HCT116 (cell line): Measurements from ENCODE around the gene CD200. TPM values are rescaled to one million over a fixed set of nuclear protein-coding genes. Genes with fewer than 3 reads are reported as not detected.

Experiments
- ATAC-seq: fragments of 200-7000 bp; cut with Tn5 transposase; 2 replicates; pipeline ENCODE4 v1.9.1; 2020; ENCODE audit warnings: mild to moderate bottlenecking, moderate library complexity
- BruUV-seq: library from RNA; stranded (reverse); fragments of 400-500 nt; replicated peaks from 2 replicates; lab custom pipeline; 2021; lab: Mats Ljungman, UMichigan
- CTCF ChIA-PET: fragments of 300-600 bp; sonication (Branson Sonifier 250); formaldehyde crosslinking; loops from one replicate; lab custom pipeline; 2021; ENCODE audit warnings: antibody characterized with exemption; lab: Charles Lee
- POLR2A ChIA-PET: fragments of 300-600, 350-600 bp; sonication (Branson Sonifier 250); formaldehyde crosslinking; loops from one replicate; lab custom pipeline; 2021; ENCODE audit warnings: antibody characterized with exemption; lab: Charles Lee
- RAD21 ChIA-PET, 2 experiments: fragments of 300-600 bp; sonication (Branson Sonifier 250); formaldehyde crosslinking; loops; one replicate each; lab custom pipeline; 2023; ENCODE audit warnings: low total read pairs in 2 of 2; ENCODE audit not compliant: uncharacterized antibody in 2 of 2, unreplicated experiment in 2 of 2, low non-redundant PET in 1 of 2; lab: Charles Lee
- DNase-seq: peaks from one replicate; pipeline ENCODE4 v3.0.0-alpha.2; 2010; ENCODE audit warnings: low read depth, low spot score
- H2AFZ ChIP-seq: fragments of 200-600 bp; shearing (Covaris generic), sonication (generic); 2 replicates; pipeline ENCODE4 v1.6.1; 2017; ENCODE audit warnings: low read depth, mixed run types, mixed read lengths, antibody characterized with exemption, low read length; ENCODE audit not compliant: poor library complexity, severe bottlenecking
- H3K27ac ChIP-seq: 2 replicates; pipeline ENCODE4 v1.5.1; 2012; ENCODE audit warnings: low read depth, low read length
- H3K27me3 ChIP-seq: fragments of 200-600 bp; sonication (generic); 2 replicates; pipeline ENCODE4 v1.6.1; 2016; ENCODE audit warnings: mixed run types, low read length, mixed read lengths; ENCODE audit not compliant: insufficient read depth
- H3K36me3 ChIP-seq, 2 experiments: fragments of 200-500 bp in 1 of 2; fragments of 200-600 bp in 1 of 2; sonication (Bioruptor generic) in 1 of 2; sonication (generic) in 1 of 2; 2 replicates each; pipeline versions ENCODE4 v1.5.1 to v1.6.1; 2014 to 2016; ENCODE audit warnings: low read length in 2 of 2, inconsistent platforms in 1 of 2, mixed read lengths in 1 of 2, mixed run types in 1 of 2; ENCODE audit not compliant: insufficient read depth in 2 of 2, control insufficient read depth in 1 of 2
- H3K4me1 ChIP-seq, 2 experiments: fragments of 200-600 bp in 1 of 2; sonication (generic) in 1 of 2; 2 replicates each; pipeline versions ENCODE4 v1.5.1 to v1.6.1; 2012 to 2017; ENCODE audit warnings: low read length in 2 of 2, inconsistent platforms in 1 of 2, mild to moderate bottlenecking in 1 of 2, mixed read lengths in 1 of 2, mixed run types in 1 of 2, moderate library complexity in 1 of 2; ENCODE audit not compliant: insufficient read depth in 2 of 2, control insufficient read depth in 1 of 2
- H3K4me2 ChIP-seq: fragments of 200-600 bp; sonication (generic); 2 replicates; pipeline ENCODE4 v1.6.1; 2017; ENCODE audit warnings: mixed run types, low read length, mixed read lengths
- H3K4me3 ChIP-seq, 2 experiments: fragments of 200-600 bp in 1 of 2; sonication (generic) in 1 of 2; replicated peaks in 1 of 2; 2 replicates each; pipeline ENCODE4 v1.5.1; 2011 to 2016; ENCODE audit warnings: low read length in 2 of 2, control low read depth in 1 of 2, low read depth in 1 of 2, mild to moderate bottlenecking in 1 of 2, mixed read lengths in 1 of 2, mixed run types in 1 of 2
- H3K79me2 ChIP-seq: fragments of 200-600 bp; sonication (generic); 2 replicates; pipeline ENCODE4 v1.6.1; 2017; ENCODE audit warnings: mild to moderate bottlenecking, mixed run types, low read length, moderate library complexity, mixed read lengths; ENCODE audit not compliant: insufficient read depth
- H3K9ac ChIP-seq: fragments of 200-600 bp; sonication (generic); 2 replicates; pipeline ENCODE4 v1.6.1; 2016; ENCODE audit warnings: low read length, mixed read lengths
- H3K9me2 ChIP-seq: fragments of 200-600 bp; sonication (generic), shearing (Covaris generic); 2 replicates; pipeline ENCODE4 v1.6.1; 2017; ENCODE audit warnings: mixed run types, mild to moderate bottlenecking, moderate library complexity; ENCODE audit not compliant: insufficient read depth
- H3K9me3 ChIP-seq, 2 experiments: fragments of 200-500 bp in 1 of 2; fragments of 200-600 bp in 1 of 2; sonication (Bioruptor generic) in 1 of 2; sonication (generic) in 1 of 2; 2 replicates each; pipeline ENCODE4 v1.6.1; 2014 to 2017; ENCODE audit warnings: low read length in 2 of 2, mixed read lengths in 2 of 2, inconsistent platforms in 1 of 2, low read depth in 1 of 2, mild to moderate bottlenecking in 1 of 2, mixed run types in 1 of 2, moderate library complexity in 1 of 2; ENCODE audit not compliant: control insufficient read depth in 1 of 2, insufficient read depth in 1 of 2
- H4K20me1 ChIP-seq: fragments of 200-600 bp; sonication (generic), shearing (Covaris generic); 2 replicates; pipeline ENCODE4 v1.6.1; 2017; ENCODE audit warnings: mixed run types, mild to moderate bottlenecking, moderate library complexity; ENCODE audit not compliant: insufficient read depth
- CBX3 ChIP-seq: IDR thresholded peaks from 2 replicates; pipeline ENCODE4 v1.6.1; 2012; ENCODE audit warnings: low read depth
- CEBPB ChIP-seq: IDR thresholded peaks from 2 replicates; pipeline ENCODE4 v1.6.1; 2012; ENCODE audit warnings: low read depth
- EZH2phosphoT487 ChIP-seq: fragments of 200-600 bp; IDR thresholded peaks from 2 replicates; pipeline ENCODE4 v1.6.1; 2018; ENCODE audit warnings: antibody characterized with exemption, borderline replicate concordance
- JUND ChIP-seq: IDR thresholded peaks from 2 replicates; pipeline ENCODE4 v1.6.1; 2012
- POLR2A ChIP-seq: IDR thresholded peaks from 2 replicates; pipeline ENCODE4 v1.7.0; 2011; ENCODE audit warnings: borderline replicate concordance; ENCODE audit not compliant: insufficient read depth, insufficient read length; ENCODE audit errors: extremely low read depth
- SIN3A ChIP-seq: IDR thresholded peaks from 2 replicates; pipeline ENCODE4 v1.6.1; 2012; ENCODE audit warnings: low read depth
- SP1 ChIP-seq: IDR thresholded peaks from 2 replicates; pipeline ENCODE4 v1.6.1; 2012; ENCODE audit warnings: low read depth
- TCF7L2 ChIP-seq: IDR thresholded peaks from 2 replicates; pipeline ENCODE4 v1.7.0; 2011; ENCODE audit warnings: borderline replicate concordance, inconsistent platforms; ENCODE audit not compliant: insufficient read depth, insufficient read length; ENCODE audit errors: extremely low read depth
- YY1 ChIP-seq: IDR thresholded peaks from 2 replicates; pipeline ENCODE4 v1.6.1; 2011; ENCODE audit warnings: low read length, low read depth, moderate library complexity, mild to moderate bottlenecking; ENCODE audit not compliant: insufficient replicate concordance; ENCODE audit errors: extremely low read depth
- ZFX ChIP-seq: fragments of 450-650 bp; IDR thresholded peaks from 2 replicates; pipeline ENCODE4 v1.6.1; 2017
- ZNF274 ChIP-seq: fragments of 200-500 bp; sonication (Bioruptor generic); IDR thresholded peaks from 2 replicates; pipeline ENCODE4 v1.6.1; 2014; ENCODE audit warnings: mild to moderate bottlenecking, low read depth, low read length, inconsistent platforms
- intact Hi-C: fragments of 100-400 bp; cut with micrococcal nuclease; formaldehyde crosslinking; loops from 2 replicates; pipeline ENCODE4 v1.10.0; 2022
- total RNA-seq: library from RNA; stranded (reverse); gene quantifications from one replicate; pipeline ENCODE4 v1.2.1, GENCODE V29; 2021; ENCODE audit not compliant: unreplicated experiment
- TF ChIP-seq, protein P1 (sequence below): IDR thresholded peaks from 2 replicates; pipeline ENCODE4 v1.6.1; 2012; ENCODE audit warnings: low read depth
- TF ChIP-seq, protein P2 (sequence below): IDR thresholded peaks from 2 replicates; pipeline ENCODE4 v1.6.1; 2012
- TF ChIP-seq, protein P3 (sequence below): IDR thresholded peaks from 2 replicates; pipeline ENCODE4 v1.6.1; 2011; ENCODE audit warnings: mild to moderate bottlenecking, low read length, moderate library complexity; ENCODE audit not compliant: insufficient replicate concordance; ENCODE audit errors: extremely low read depth

The CD200 gene
- total RNA-seq, 1 experiment from 2014 or later, result not detected

DNA sequence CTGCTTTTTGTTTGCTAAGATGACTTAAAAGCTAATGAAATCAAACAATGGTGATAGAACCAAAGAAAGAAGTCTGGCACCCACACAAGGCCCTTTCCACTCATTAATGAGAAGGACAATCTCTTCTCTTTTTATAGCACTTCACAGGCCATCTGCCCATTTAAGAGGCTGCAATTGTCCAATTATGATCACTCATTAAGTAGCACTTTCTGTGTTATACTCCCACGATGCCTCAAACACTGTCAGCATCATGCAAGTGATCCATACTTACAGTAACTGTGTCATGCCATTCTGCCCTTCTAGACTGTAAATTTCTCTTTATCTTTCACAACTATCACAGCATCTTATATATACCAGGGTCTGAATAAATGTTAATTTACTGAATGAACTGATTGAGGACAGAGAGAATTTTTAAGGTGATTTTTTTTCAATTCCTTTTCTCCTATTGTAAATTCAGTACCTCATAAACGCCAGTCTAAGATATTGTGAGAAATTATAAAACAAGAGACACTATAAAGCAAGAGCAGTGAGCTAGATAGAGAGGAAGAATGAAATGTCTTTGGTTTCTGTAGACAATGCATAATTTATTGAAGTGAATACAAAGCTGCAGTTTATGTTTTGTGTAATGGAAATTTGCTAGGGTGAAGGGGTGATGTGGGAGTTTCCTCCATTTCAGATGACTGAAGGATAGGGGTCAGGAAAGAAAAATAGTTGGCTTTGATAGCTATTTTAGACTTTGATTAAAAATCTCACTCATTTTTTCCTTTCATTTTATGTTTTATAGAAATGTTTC, 17.3 kb downstream of the CD200 start:
- no TSS peak for BruUV-seq
- Histone ChIP-seq H3K4me2 (no peak overlapping the region), H3K9me3 (no peaks in the 10 kb centered on the region), H4K20me1 (no peaks in the 10 kb centered on the region), H3K36me3 (no peaks in the 10 kb centered on the region), H3K27ac (no peak overlapping the region), H3K9ac (no peak overlapping the region), H3K27me3 (no peaks in the 10 kb centered on the region; the same call in 1 of the 2 replicates), H3K9me2 (no peaks in the 10 kb centered on the region), H2AFZ (no peak overlapping the region), H3K4me1 (no peaks in the 10 kb centered on the region)
- intact Hi-C loops, result no loop called here
- ChIA-PET RAD21 (no interaction called here), POLR2A (no interaction called here), CTCF (no interaction called here)
- DNase-seq, result no peak
- no peak for ATAC-seq
- TF ChIP-seq SIN3A (no peak), YY1 (no peak), EZH2phosphoT487 (no peak), ZFX (no peak), CEBPB (no peak), CBX3 (no peak), SP1 (no peak), JUND (no peak), POLR2A (no peak), ZNF274 (no peak), TCF7L2 (no peak)
- TF ChIP-seq, protein P1, sequence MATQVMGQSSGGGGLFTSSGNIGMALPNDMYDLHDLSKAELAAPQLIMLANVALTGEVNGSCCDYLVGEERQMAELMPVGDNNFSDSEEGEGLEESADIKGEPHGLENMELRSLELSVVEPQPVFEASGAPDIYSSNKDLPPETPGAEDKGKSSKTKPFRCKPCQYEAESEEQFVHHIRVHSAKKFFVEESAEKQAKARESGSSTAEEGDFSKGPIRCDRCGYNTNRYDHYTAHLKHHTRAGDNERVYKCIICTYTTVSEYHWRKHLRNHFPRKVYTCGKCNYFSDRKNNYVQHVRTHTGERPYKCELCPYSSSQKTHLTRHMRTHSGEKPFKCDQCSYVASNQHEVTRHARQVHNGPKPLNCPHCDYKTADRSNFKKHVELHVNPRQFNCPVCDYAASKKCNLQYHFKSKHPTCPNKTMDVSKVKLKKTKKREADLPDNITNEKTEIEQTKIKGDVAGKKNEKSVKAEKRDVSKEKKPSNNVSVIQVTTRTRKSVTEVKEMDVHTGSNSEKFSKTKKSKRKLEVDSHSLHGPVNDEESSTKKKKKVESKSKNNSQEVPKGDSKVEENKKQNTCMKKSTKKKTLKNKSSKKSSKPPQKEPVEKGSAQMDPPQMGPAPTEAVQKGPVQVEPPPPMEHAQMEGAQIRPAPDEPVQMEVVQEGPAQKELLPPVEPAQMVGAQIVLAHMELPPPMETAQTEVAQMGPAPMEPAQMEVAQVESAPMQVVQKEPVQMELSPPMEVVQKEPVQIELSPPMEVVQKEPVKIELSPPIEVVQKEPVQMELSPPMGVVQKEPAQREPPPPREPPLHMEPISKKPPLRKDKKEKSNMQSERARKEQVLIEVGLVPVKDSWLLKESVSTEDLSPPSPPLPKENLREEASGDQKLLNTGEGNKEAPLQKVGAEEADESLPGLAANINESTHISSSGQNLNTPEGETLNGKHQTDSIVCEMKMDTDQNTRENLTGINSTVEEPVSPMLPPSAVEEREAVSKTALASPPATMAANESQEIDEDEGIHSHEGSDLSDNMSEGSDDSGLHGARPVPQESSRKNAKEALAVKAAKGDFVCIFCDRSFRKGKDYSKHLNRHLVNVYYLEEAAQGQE, result no peak
- TF ChIP-seq, protein P2, sequence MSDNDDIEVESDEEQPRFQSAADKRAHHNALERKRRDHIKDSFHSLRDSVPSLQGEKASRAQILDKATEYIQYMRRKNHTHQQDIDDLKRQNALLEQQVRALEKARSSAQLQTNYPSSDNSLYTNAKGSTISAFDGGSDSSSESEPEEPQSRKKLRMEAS, result no peak
- TF ChIP-seq, protein P3, sequence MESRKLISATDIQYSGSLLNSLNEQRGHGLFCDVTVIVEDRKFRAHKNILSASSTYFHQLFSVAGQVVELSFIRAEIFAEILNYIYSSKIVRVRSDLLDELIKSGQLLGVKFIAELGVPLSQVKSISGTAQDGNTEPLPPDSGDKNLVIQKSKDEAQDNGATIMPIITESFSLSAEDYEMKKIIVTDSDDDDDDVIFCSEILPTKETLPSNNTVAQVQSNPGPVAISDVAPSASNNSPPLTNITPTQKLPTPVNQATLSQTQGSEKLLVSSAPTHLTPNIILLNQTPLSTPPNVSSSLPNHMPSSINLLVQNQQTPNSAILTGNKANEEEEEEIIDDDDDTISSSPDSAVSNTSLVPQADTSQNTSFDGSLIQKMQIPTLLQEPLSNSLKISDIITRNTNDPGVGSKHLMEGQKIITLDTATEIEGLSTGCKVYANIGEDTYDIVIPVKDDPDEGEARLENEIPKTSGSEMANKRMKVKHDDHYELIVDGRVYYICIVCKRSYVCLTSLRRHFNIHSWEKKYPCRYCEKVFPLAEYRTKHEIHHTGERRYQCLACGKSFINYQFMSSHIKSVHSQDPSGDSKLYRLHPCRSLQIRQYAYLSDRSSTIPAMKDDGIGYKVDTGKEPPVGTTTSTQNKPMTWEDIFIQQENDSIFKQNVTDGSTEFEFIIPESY, result no peak
- TF ChIP-seq, all 23 proteins: peak for 0
- H3K4me3 ChIP-seq, result no peak overlapping the region
- no peaks in the 10 kb centered on the region for H3K79me2 ChIP-seq
